ENCODE measurements around the gene SYNDIG1.

GRCh38 chr20:24676978-24677370 is 207.5 kb downstream of the SYNDIG1 start:
- TF ChIP-seq ELF4 (IDR thresholded peaks at IDR 0.05): no peak
- TF ChIP-seq FOXM1 (IDR thresholded peaks at IDR 0.05; ENCODE audit: borderline replicate concordance): no peak
- TF ChIP-seq SUZ12 (IDR thresholded peaks at IDR 0.05): no peak
- TF ChIP-seq FOXK2 (IDR thresholded peaks at IDR 0.05): no peak
- no peak for TF ChIP-seq SP1 (IDR thresholded peaks at IDR 0.05)
- TF ChIP-seq TARDBP (IDR thresholded peaks at IDR 0.05): no peak
- no peak for TF ChIP-seq NFRKB (IDR thresholded peaks at IDR 0.05)
